Thyroid gland (tissue), 4 donors: ENCODE results near the gene LTA4H.

ENCODE experiments used
- CTCF ChIP-seq, 6 experiments: fragments of 200-600 bp in 3 of 6; fragments of 450-650 bp in 3 of 6; sonication (generic) in 3 of 6; IDR thresholded peaks; one replicate each; pipeline ENCODE4 v1.5.1; 2016 to 2019; ENCODE audit warnings: antibody characterized with exemption in 6 of 6, mild to moderate bottlenecking in 2 of 6, inconsistent platforms in 1 of 6, moderate library complexity in 1 of 6
- POLR2A ChIP-seq, 2 donors: fragments of 450-650 bp; IDR thresholded peaks; one replicate each; pipeline ENCODE4 v1.6.1; 2017; ENCODE audit warnings: antibody characterized with exemption in 2 of 2, mild to moderate bottlenecking in 2 of 2, moderate library complexity in 1 of 2

- TF ChIP-seq CTCF (IDR thresholded peaks at IDR 0.05): no peak
- no peak for TF ChIP-seq POLR2A (IDR thresholded peaks at IDR 0.05)
Observed at GRCh38 chr12:95999484-95999883, 35.9 kb downstream of the LTA4H start.
